Measurements from ENCODE around the gene LST1.

- TF ChIP-seq CTCF (conservative IDR thresholded peaks at IDR 0.05; ENCODE audit: low read depth, low read length) (no peak), EZH2 (IDR thresholded peaks at IDR 0.05; ENCODE audit: borderline replicate concordance, low read depth, low read length, poor library complexity, severe bottlenecking) (no peak)
These were observed 46.3 kb downstream of the LST1 start for GRCh38 chr6:31632279-31632946.

Data from A673 (cell line).